H1 (cell line): ENCODE measurements around the gene ADGRB3. TPM values are rescaled to one million over a fixed set of nuclear protein-coding genes. Genes with fewer than 3 reads are reported as not detected.

Experiments used
- CTCF ChIA-PET: fragments of 300-600 bp; sonication (Branson Sonifier 250); formaldehyde crosslinking; loops from one replicate; lab custom pipeline; 2021; ENCODE audit not compliant: partially characterized antibody; lab: Charles Lee
- POLR2A ChIA-PET: fragments of 300-600 bp; sonication (Branson Sonifier 250); formaldehyde crosslinking; loops from one replicate; lab custom pipeline; 2021; ENCODE audit warnings: inconsistent platforms; ENCODE audit not compliant: partially characterized antibody; lab: Charles Lee
- DNase-seq, 2 experiments: peaks; one replicate each; pipeline versions ENCODE4 v3.0.0 to v3.0.0-alpha.2; 2010 to 2022; ENCODE audit warnings: low spot score in 2 of 2, low read depth in 1 of 2, mixed read lengths in 1 of 2
- FAIRE-seq: peaks from 2 replicates; lab custom pipeline; 2011; peaks lifted over from hg19 to GRCh38; lab: Jason Lieb, UNC
- H2AFZ ChIP-seq: 2 replicates; pipeline ENCODE4 v1.8.1; 2012; ENCODE audit warnings: low read length, inconsistent platforms
- H2AK5ac ChIP-seq: 2 replicates; pipeline ENCODE4 v1.6.1; 2013; ENCODE audit warnings: low read depth, low read length
- H2BK120ac ChIP-seq: replicated peaks from 2 replicates; pipeline ENCODE3; 2013; ENCODE audit warnings: low read depth, low read length, inconsistent platforms
- H2BK12ac ChIP-seq: 2 replicates; pipeline ENCODE4 v1.6.1; 2013; ENCODE audit warnings: low read depth, low read length
- H2BK15ac ChIP-seq: 2 replicates; pipeline ENCODE4 v1.6.1; 2013; ENCODE audit warnings: low read length
- H2BK20ac ChIP-seq: 2 replicates; pipeline ENCODE4 v1.6.1; 2013; ENCODE audit warnings: low read length
- H2BK5ac ChIP-seq: 2 replicates; pipeline ENCODE4 v1.6.1; 2013; ENCODE audit warnings: low read depth, low read length
- H3K14ac ChIP-seq: 2 replicates; pipeline ENCODE4 v1.6.1; 2013; ENCODE audit warnings: inconsistent platforms; ENCODE audit not compliant: insufficient read length
- H3K18ac ChIP-seq: 2 replicates; pipeline ENCODE4 v1.6.1; 2013; ENCODE audit warnings: low read length; ENCODE audit errors: extremely low read depth
- H3K23ac ChIP-seq: 2 replicates; pipeline ENCODE4 v1.6.1; 2013; ENCODE audit warnings: inconsistent platforms; ENCODE audit not compliant: insufficient read length
- H3K23me2 ChIP-seq: 2 replicates; pipeline ENCODE4 v1.6.1; 2013; ENCODE audit warnings: low read depth, low read length
- H3K27ac ChIP-seq: 2 replicates; pipeline ENCODE4 v1.6.1; 2011; ENCODE audit warnings: low read depth, low read length, inconsistent platforms
- H3K27me3 ChIP-seq, 4 experiments: replicated peaks in 1 of 4; 1 replicate in 1 of 4; 2 replicates in 3 of 4; pipeline versions ENCODE4 v1.6.1 to v1.8.1; 2011 to 2013; ENCODE audit warnings: low read length in 3 of 4, mild to moderate bottlenecking in 3 of 4, inconsistent platforms in 2 of 4, mixed read lengths in 2 of 4, moderate library complexity in 1 of 4; ENCODE audit not compliant: control insufficient read depth in 3 of 4, insufficient read depth in 3 of 4; ENCODE audit errors: extremely low read depth in 1 of 4
- H3K36me3 ChIP-seq, 4 experiments: 2 replicates each; pipeline versions ENCODE4 v1.6.1 to v1.8.1; 2011 to 2013; ENCODE audit warnings: mild to moderate bottlenecking in 4 of 4, low read length in 3 of 4, moderate library complexity in 2 of 4, control low read depth in 1 of 4, inconsistent platforms in 1 of 4; ENCODE audit not compliant: insufficient read depth in 4 of 4, control insufficient read depth in 2 of 4
- H3K4ac ChIP-seq: replicated peaks from 2 replicates; pipeline ENCODE3; 2013; ENCODE audit warnings: low read length, low read depth, mixed read lengths, inconsistent platforms; ENCODE audit not compliant: insufficient read length
- H3K4me1 ChIP-seq, 4 experiments: replicated peaks in 1 of 4; 1 replicate in 1 of 4; 2 replicates in 3 of 4; pipeline versions ENCODE4 v1.6.1 to v1.8.1; 2011 to 2013; ENCODE audit warnings: low read length in 3 of 4, inconsistent platforms in 2 of 4, mixed read lengths in 1 of 4; ENCODE audit not compliant: insufficient read depth in 4 of 4, control insufficient read depth in 3 of 4
- H3K4me2 ChIP-seq, 2 experiments: 2 replicates each; pipeline versions ENCODE4 v1.6.1 to v1.8.1; 2011 to 2013; ENCODE audit warnings: low read depth in 2 of 2, low read length in 2 of 2, control low read depth in 1 of 2, inconsistent platforms in 1 of 2, mild to moderate bottlenecking in 1 of 2; ENCODE audit not compliant: insufficient read depth in 1 of 2
- H3K4me3 ChIP-seq, 4 experiments: fragments of 200-600, 300-600 bp in 1 of 4; sonication (generic), shearing (Covaris generic), sonication (Bioruptor Twin) in 1 of 4; 2 replicates each; pipeline versions ENCODE4 v1.5.1 to v1.8.1; 2011 to 2016; ENCODE audit warnings: low read length in 4 of 4, low read depth in 3 of 4, control low read depth in 2 of 4, inconsistent platforms in 2 of 4, mild to moderate bottlenecking in 2 of 4, mixed read lengths in 1 of 4, moderate library complexity in 1 of 4; ENCODE audit not compliant: insufficient read depth in 2 of 4; ENCODE audit errors: extremely low read depth in 1 of 4
- H3K56ac ChIP-seq: replicated peaks from 2 replicates; pipeline ENCODE3; 2013; ENCODE audit warnings: low read depth, mild to moderate bottlenecking, mixed read lengths, low read length, inconsistent platforms; ENCODE audit not compliant: insufficient read length
- H3K79me1 ChIP-seq: 2 replicates; pipeline ENCODE4 v1.6.1; 2013; ENCODE audit warnings: low read depth, low read length, control low read depth
- H3K79me2 ChIP-seq, 2 experiments: 2 replicates each; pipeline versions ENCODE4 v1.6.1 to v1.8.1; 2012 to 2013; ENCODE audit warnings: low read length in 2 of 2, mild to moderate bottlenecking in 2 of 2, inconsistent platforms in 1 of 2; ENCODE audit not compliant: insufficient read depth in 2 of 2, control insufficient read depth in 1 of 2
- H3K9ac ChIP-seq, 4 experiments: replicated peaks in 1 of 4; 1 replicate in 1 of 4; 2 replicates in 3 of 4; pipeline versions ENCODE4 v1.6.1 to v1.8.1; 2011 to 2013; ENCODE audit warnings: low read depth in 3 of 4, low read length in 3 of 4, control low read depth in 2 of 4, mild to moderate bottlenecking in 2 of 4, moderate library complexity in 2 of 4, inconsistent platforms in 1 of 4; ENCODE audit errors: extremely low read depth in 1 of 4
- H3K9me3 ChIP-seq, 2 experiments: 2 replicates each; pipeline versions ENCODE4 v1.6.1 to v1.8.1; 2012 to 2013; ENCODE audit warnings: mild to moderate bottlenecking in 2 of 2, moderate library complexity in 2 of 2, control low read depth in 1 of 2, inconsistent platforms in 1 of 2, low read depth in 1 of 2, low read length in 1 of 2, mixed read lengths in 1 of 2; ENCODE audit not compliant: insufficient read depth in 2 of 2
- H4K20me1 ChIP-seq, 2 experiments: replicated peaks in 1 of 2; 2 replicates each; pipeline versions ENCODE3 to v1.8.1; 2011 to 2013; ENCODE audit warnings: inconsistent platforms in 2 of 2, low read length in 2 of 2, mild to moderate bottlenecking in 1 of 2; ENCODE audit not compliant: insufficient read depth in 2 of 2, control insufficient read depth in 1 of 2
- H4K5ac ChIP-seq: 2 replicates; pipeline ENCODE4 v1.6.1; 2013; ENCODE audit warnings: low read length, low read depth, mixed read lengths, inconsistent platforms; ENCODE audit not compliant: insufficient read length
- H4K8ac ChIP-seq: 2 replicates; pipeline ENCODE4 v1.8.0; 2013; ENCODE audit warnings: mild to moderate bottlenecking, moderate library complexity, low read length, inconsistent platforms; ENCODE audit not compliant: insufficient read depth; ENCODE audit errors: extremely low read depth
- H4K91ac ChIP-seq: replicated peaks from 2 replicates; pipeline ENCODE3; 2013; ENCODE audit warnings: low read length, mixed read lengths, inconsistent platforms; ENCODE audit not compliant: insufficient read length
- CTBP2 ChIP-seq: IDR thresholded peaks from 2 replicates; pipeline ENCODE4 v1.7.0; 2011; ENCODE audit warnings: borderline replicate concordance, mild to moderate bottlenecking, moderate library complexity, mixed read lengths, low read length; ENCODE audit not compliant: insufficient read depth, insufficient read length
- JUN ChIP-seq: IDR thresholded peaks from 2 replicates; pipeline ENCODE4 v1.6.1; 2011; ENCODE audit warnings: low read depth, mild to moderate bottlenecking, improper control_type of control experiment, low read length
- NRF1 ChIP-seq: IDR thresholded peaks from 2 replicates; pipeline ENCODE4 v1.6.1; 2011; ENCODE audit warnings: mild to moderate bottlenecking, low read depth, low read length, improper control_type of control experiment
- POLR2A ChIP-seq, 2 experiments: IDR thresholded peaks; 1 replicate in 1 of 2; 2 replicates in 1 of 2; pipeline ENCODE4 v1.6.1; 2011; ENCODE audit warnings: low read depth in 2 of 2, low read length in 2 of 2, mild to moderate bottlenecking in 2 of 2; ENCODE audit errors: control extremely low read depth in 1 of 2
- POU5F1 ChIP-seq: IDR thresholded peaks from 2 replicates; pipeline ENCODE4 v1.6.1; 2011; ENCODE audit warnings: low read depth, mild to moderate bottlenecking, low read length, moderate library complexity
- RFX5 ChIP-seq: IDR thresholded peaks from 2 replicates; pipeline ENCODE4 v1.6.1; 2011; ENCODE audit warnings: low read depth, low read length, improper control_type of control experiment, borderline replicate concordance
- SP1 ChIP-seq: IDR thresholded peaks from 2 replicates; pipeline ENCODE4 v1.6.1; 2011; ENCODE audit warnings: low read depth, low read length
- TAF1 ChIP-seq: IDR thresholded peaks from 2 replicates; pipeline ENCODE4 v1.6.1; 2011; ENCODE audit warnings: mild to moderate bottlenecking, low read depth, low read length
- TAF7 ChIP-seq: optimal IDR thresholded peaks from 2 replicates; pipeline ENCODE3; 2011; ENCODE audit warnings: low read depth, mild to moderate bottlenecking, inconsistent platforms, low read length, moderate library complexity, borderline replicate concordance
- TCF12 ChIP-seq: IDR thresholded peaks from 2 replicates; pipeline ENCODE4 v1.6.1; 2011; ENCODE audit warnings: low read depth, mild to moderate bottlenecking, low read length
- YY1 ChIP-seq: IDR thresholded peaks from 2 replicates; pipeline ENCODE4 v1.6.1; 2011; ENCODE audit warnings: low read depth, mild to moderate bottlenecking, low read length
- WGBS, 2 experiments: shearing (Covaris generic) in 1 of 2; methylation state at CpG; one replicate each; pipeline versions ENCODE4 v1.1.6 to v1.1.7; 2013 to 2015; ENCODE audit warnings: low lambda C conversion rate in 2 of 2, mixed read lengths in 2 of 2, inconsistent platforms in 1 of 2, low coverage in 1 of 2, missing lambda C conversion rate in 1 of 2; ENCODE audit not compliant: insufficient replicate concordance in 2 of 2, insufficient coverage in 1 of 2, insufficient read length in 1 of 2; ENCODE audit errors: extremely low coverage in 1 of 2, missing lambda C conversion rate in 1 of 2; 5-methylcytosine and 5-hydroxymethylcytosine counted together
- polyA plus RNA-seq, 7 experiments: library from polyadenylated mRNA; depleted of rRNA in 3 of 7; stranded (reverse) in 5 of 7; unstranded in 2 of 7; fragments of >200 nt in 5 of 7; fragments of 200-250 nt in 2 of 7; gene quantifications; 1 replicate in 5 of 7; 2 replicates in 1 of 7; 4 replicates in 1 of 7; pipeline versions ENCODE4 v1.2.1 to v1.2.3, GENCODE V29; 2011 to 2013; ENCODE audit warnings: missing spikeins in 2 of 7, mixed read lengths in 2 of 7
- total RNA-seq: library from RNA; stranded (reverse); fragmentation: NEBNext Ultra II Directional; extraction: Animal tissue kit (Norgen Biotek cat#: 25700); gene quantifications from 2 replicates; pipeline ENCODE4 v1.2.1, GENCODE V29; 2021
- TF ChIP-seq, protein P1 (sequence below): IDR thresholded peaks from 2 replicates; pipeline ENCODE4 v1.6.1; 2012; ENCODE audit warnings: inconsistent platforms
- TF ChIP-seq, protein P2 (sequence below): IDR thresholded peaks from 2 replicates; pipeline ENCODE4 v1.6.1; 2012; ENCODE audit warnings: inconsistent platforms

Gene ADGRB3
- total and polyA plus RNA-seq, 2 of the 8 experiments (the other 6 are each of a cell fraction or from before 2014, with no cell fraction given) = 0.35 to 1.2 TPM

DNA sequence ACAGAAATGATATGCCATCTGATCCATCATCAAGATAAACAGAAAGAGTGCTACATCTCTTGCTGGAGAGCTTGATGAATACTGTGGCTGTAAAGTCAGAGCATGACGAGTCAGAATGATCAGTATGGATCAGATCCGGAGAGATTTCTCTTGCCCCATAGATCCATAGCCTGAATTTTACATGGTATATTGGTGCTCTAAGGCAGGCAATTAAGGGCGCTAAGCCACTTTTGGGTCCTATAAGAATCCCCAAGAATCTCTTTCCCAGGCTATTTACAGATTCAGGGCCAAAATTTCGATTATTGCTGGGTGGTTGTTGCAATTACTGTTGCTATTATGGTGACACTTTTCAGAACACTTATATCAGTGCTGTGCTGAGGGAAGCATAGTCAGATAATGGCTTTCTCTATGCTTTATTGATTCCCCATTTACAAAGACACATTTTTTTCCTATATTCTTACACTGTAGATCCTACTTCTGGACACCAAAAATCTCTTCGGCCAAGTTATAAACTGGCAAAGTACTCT lies 94.4 kb downstream of the ADGRB3 start:
- no peaks in the 10 kb centered on the region for H3K4me1 ChIP-seq
- H2BK12ac ChIP-seq = no peak overlapping the region
- H3K79me2 ChIP-seq = no peaks in the 10 kb centered on the region

More for the DNA sequence above, 94.4 kb downstream of the ADGRB3 start:
- no peak overlapping the region for H2BK15ac ChIP-seq
- H3K23me2 ChIP-seq = no peaks in the 10 kb centered on the region
- no peaks in the 10 kb centered on the region for H3K9me3 ChIP-seq
- H4K20me1 ChIP-seq = no peaks in the 10 kb centered on the region
- no peak overlapping the region for H2BK5ac ChIP-seq
- TF ChIP-seq YY1 = no peak
- TF ChIP-seq SP1 = no peak
- no peak for TF ChIP-seq TAF1
- no peak for TF ChIP-seq POLR2A (IDR thresholded peaks at IDR 0.05; ENCODE audit: control extremely low read depth in 1 of 2, low read depth in 2 of 2, low read length in 2 of 2)
- no peak for TF ChIP-seq NRF1
- no peak for TF ChIP-seq TAF7
- TF ChIP-seq, protein P1, sequence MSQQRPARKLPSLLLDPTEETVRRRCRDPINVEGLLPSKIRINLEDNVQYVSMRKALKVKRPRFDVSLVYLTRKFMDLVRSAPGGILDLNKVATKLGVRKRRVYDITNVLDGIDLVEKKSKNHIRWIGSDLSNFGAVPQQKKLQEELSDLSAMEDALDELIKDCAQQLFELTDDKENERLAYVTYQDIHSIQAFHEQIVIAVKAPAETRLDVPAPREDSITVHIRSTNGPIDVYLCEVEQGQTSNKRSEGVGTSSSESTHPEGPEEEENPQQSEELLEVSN = no peak
- no peak for TF ChIP-seq RFX5
- TF ChIP-seq JUN = no peak
- no peak for TF ChIP-seq TCF12
- no peak for TF ChIP-seq CTBP2
- no peak for TF ChIP-seq POU5F1
- TF ChIP-seq, protein P2, sequence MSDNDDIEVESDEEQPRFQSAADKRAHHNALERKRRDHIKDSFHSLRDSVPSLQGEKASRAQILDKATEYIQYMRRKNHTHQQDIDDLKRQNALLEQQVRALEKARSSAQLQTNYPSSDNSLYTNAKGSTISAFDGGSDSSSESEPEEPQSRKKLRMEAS = no peak
- no peak overlapping the region for H2AFZ ChIP-seq
- H3K23ac ChIP-seq = no peak overlapping the region
- no peak overlapping the region for H3K27ac ChIP-seq
- H2BK120ac ChIP-seq = no peak overlapping the region
- H3K4me3 ChIP-seq = no peak overlapping the region
- H3K9ac ChIP-seq = no peak overlapping the region
- CTCF ChIA-PET = no interaction called here
- H3K4me2 ChIP-seq = no peak overlapping the region
- no peak overlapping the region for H2AK5ac ChIP-seq
- no peak overlapping the region for H4K5ac ChIP-seq
- DNase-seq = no peak
- H3K27me3 ChIP-seq = no peaks in the 10 kb centered on the region
- no peak for FAIRE-seq
- H4K91ac ChIP-seq = no peak overlapping the region
- H3K79me1 ChIP-seq = no peaks in the 10 kb centered on the region
- POLR2A ChIA-PET = no interaction called here
- no peaks in the 10 kb centered on the region for H3K36me3 ChIP-seq
- no peak overlapping the region for H3K14ac ChIP-seq
- no peak overlapping the region for H3K4ac ChIP-seq
- no peak overlapping the region for H2BK20ac ChIP-seq
- no peak overlapping the region for H4K8ac ChIP-seq
- H3K18ac ChIP-seq = no peak overlapping the region
- no peak overlapping the region for H3K56ac ChIP-seq
- 75% methylated on average over 5 of the region's 5 CpGs; no CpG with 5 or more reads in 1 of the 2 experiments for WGBS, 2 experiments
